Spleen (tissue), 7 donors: ENCODE measurements around the gene NFIB.

Source experiments
- POLR2A ChIP-seq, 3 donors: fragments of 450-650 bp; IDR thresholded peaks; one replicate each; pipeline ENCODE4 v1.5.1; 2017; ENCODE audit warnings: antibody characterized with exemption in 3 of 3, mild to moderate bottlenecking in 1 of 3
- TF ChIP-seq, protein P1 (sequence below), 11 experiments: fragments of 200-600 bp in 7 of 11; fragments of 450-650 bp in 4 of 11; sonication (generic) in 4 of 11; IDR thresholded peaks in 8 of 11; conservative IDR thresholded peaks in 3 of 11; 1 replicate in 7 of 11; 2 replicates in 4 of 11; pipeline versions ENCODE4 v1.4.0 to v1.8.0; 2016 to 2021; ENCODE audit warnings: antibody characterized with exemption in 11 of 11, inconsistent platforms in 4 of 11, mild to moderate bottlenecking in 1 of 11
- donor health status: DM: no; HTN: no; CAD: no; lungs with moderate emphysema.
- donor health status: DM: no; HTN: no; CAD: no.
- donor health status: DM: no; HTN: no; CAD: no.

DNA sequence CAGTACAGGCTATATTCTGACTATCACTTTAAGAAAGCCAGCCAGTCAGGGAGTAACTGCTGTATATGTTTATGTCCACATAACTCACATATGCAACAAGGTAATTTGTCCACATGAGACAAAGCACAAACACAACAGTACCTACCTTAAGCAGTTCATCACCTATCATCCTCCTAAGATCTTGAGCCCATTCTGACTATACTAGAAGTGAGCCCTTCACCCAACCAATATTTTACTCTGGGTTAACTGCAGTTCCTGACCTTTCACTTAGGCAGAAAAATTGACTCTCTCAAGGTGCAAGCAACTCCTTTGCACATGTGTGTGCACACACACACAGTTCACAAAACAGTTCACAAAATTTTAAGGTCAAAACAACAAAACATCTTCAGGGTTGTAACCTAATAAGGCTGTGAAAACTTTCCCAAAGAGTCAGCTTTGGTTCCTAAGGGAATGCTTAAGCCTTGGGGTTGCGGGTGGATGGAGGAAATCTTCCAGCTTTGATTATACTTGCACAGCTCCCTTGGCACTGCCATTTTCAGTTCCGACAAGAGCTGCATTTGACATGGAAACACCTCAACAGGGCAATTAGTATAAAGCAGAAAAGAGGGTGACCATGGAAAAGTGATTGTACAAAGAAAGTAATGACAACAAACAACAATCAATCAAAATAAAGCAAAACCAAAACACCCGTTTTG, 215.3 kb downstream of the NFIB start:
- TF ChIP-seq, protein P1, sequence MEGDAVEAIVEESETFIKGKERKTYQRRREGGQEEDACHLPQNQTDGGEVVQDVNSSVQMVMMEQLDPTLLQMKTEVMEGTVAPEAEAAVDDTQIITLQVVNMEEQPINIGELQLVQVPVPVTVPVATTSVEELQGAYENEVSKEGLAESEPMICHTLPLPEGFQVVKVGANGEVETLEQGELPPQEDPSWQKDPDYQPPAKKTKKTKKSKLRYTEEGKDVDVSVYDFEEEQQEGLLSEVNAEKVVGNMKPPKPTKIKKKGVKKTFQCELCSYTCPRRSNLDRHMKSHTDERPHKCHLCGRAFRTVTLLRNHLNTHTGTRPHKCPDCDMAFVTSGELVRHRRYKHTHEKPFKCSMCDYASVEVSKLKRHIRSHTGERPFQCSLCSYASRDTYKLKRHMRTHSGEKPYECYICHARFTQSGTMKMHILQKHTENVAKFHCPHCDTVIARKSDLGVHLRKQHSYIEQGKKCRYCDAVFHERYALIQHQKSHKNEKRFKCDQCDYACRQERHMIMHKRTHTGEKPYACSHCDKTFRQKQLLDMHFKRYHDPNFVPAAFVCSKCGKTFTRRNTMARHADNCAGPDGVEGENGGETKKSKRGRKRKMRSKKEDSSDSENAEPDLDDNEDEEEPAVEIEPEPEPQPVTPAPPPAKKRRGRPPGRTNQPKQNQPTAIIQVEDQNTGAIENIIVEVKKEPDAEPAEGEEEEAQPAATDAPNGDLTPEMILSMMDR (IDR thresholded peaks at IDR 0.05 in 8 of 11, conservative IDR thresholded peaks at IDR 0.05 in 3 of 11): no peak
- TF ChIP-seq POLR2A (IDR thresholded peaks at IDR 0.05): no peak
